ENCODE results near the gene GRM1.

DNA sequence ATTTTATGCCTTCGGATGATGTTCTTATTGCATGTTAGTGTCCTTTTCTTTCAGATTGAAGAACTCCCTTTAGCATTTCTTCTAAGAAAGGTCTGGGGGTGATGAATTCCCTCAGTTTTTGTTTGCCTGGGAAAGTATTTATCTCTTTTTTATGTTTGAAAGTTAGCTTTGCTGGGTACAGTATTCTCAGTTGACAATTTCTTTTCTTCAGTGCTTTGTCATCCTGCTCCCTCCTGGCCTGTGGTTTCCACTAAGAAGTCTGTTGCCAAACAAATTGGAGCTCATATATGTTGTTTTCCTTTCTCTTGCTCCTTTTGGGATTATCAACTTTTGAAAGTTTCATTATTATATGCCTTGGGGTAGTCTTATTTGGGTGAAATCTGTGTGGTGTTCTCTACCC lies 11.5 kb downstream of the GRM1 start:
- no peak for TF ChIP-seq POLR2A (IDR thresholded peaks at IDR 0.05)
- TF ChIP-seq EP300 (IDR thresholded peaks at IDR 0.05) = no peak
- TF ChIP-seq, protein P1, sequence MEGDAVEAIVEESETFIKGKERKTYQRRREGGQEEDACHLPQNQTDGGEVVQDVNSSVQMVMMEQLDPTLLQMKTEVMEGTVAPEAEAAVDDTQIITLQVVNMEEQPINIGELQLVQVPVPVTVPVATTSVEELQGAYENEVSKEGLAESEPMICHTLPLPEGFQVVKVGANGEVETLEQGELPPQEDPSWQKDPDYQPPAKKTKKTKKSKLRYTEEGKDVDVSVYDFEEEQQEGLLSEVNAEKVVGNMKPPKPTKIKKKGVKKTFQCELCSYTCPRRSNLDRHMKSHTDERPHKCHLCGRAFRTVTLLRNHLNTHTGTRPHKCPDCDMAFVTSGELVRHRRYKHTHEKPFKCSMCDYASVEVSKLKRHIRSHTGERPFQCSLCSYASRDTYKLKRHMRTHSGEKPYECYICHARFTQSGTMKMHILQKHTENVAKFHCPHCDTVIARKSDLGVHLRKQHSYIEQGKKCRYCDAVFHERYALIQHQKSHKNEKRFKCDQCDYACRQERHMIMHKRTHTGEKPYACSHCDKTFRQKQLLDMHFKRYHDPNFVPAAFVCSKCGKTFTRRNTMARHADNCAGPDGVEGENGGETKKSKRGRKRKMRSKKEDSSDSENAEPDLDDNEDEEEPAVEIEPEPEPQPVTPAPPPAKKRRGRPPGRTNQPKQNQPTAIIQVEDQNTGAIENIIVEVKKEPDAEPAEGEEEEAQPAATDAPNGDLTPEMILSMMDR (IDR thresholded peaks at IDR 0.05) = no peak

Measured in ovary (tissue), 3 donors.